ENCODE measurements around the gene MAJIN.

Gene MAJIN

GRCh38 chr11:64999478-64999877 lies 27.6 kb upstream of the MAJIN start:
- DNase-seq (ENCODE audit: extremely low read depth, low read depth) = no peak
- no peak for TF ChIP-seq CTCF (IDR thresholded peaks at IDR 0.05; ENCODE audit: low read depth, low read length)

- no peak for DNase-seq (ENCODE audit: extremely low read depth, low read depth)
- TF ChIP-seq CTCF (IDR thresholded peaks at IDR 0.05; ENCODE audit: low read depth, low read length) = no peak
These were observed 27.0 kb upstream of the MAJIN start for GRCh38 chr11:64998690-64999431.

GRCh38 chr11:64998141-64998540 lies 26.2 kb upstream of the MAJIN start:
- no peak for DNase-seq (ENCODE audit: extremely low read depth, low read depth)
- TF ChIP-seq CTCF (IDR thresholded peaks at IDR 0.05; ENCODE audit: low read depth, low read length) = no peak

- TF ChIP-seq CTCF (IDR thresholded peaks at IDR 0.05; ENCODE audit: low read depth, low read length) = peak; percentile 42
- peak; percentile 41 for DNase-seq (ENCODE audit: extremely low read depth, low read depth)
These were observed 24.9 kb upstream of the MAJIN start, which contains the start of gene BATF2 for GRCh38 chr11:64996710-64997380. TSS of gene BATF2 (minus strand) at chr11:64996971. CDS start at chr11:64996914, 57 bp downstream.

- no peak for TF ChIP-seq CTCF (IDR thresholded peaks at IDR 0.05; ENCODE audit: low read depth, low read length)
- DNase-seq (ENCODE audit: extremely low read depth, low read depth) = no peak
These were observed 24.4 kb upstream of the MAJIN start for GRCh38 chr11:64996327-64996709.

- no peak for TF ChIP-seq CTCF (IDR thresholded peaks at IDR 0.05; ENCODE audit: low read depth, low read length)
- no peak for DNase-seq (ENCODE audit: extremely low read depth, low read depth)
These were observed 22.4 kb upstream of the MAJIN start for GRCh38 chr11:64994318-64994717.

- TF ChIP-seq CTCF (IDR thresholded peaks at IDR 0.05; ENCODE audit: low read depth, low read length) = no peak
- DNase-seq (ENCODE audit: extremely low read depth, low read depth) = no peak
These were observed 18.5 kb upstream of the MAJIN start for GRCh38 chr11:64990222-64990923.
